ENCODE data around the gene MEI4. TPM values are rescaled to one million over a fixed set of nuclear protein-coding genes. Genes with fewer than 3 reads are reported as not detected.

The MEI4 gene
- polyA plus RNA-seq, 1 experiment = not detected

DNA sequence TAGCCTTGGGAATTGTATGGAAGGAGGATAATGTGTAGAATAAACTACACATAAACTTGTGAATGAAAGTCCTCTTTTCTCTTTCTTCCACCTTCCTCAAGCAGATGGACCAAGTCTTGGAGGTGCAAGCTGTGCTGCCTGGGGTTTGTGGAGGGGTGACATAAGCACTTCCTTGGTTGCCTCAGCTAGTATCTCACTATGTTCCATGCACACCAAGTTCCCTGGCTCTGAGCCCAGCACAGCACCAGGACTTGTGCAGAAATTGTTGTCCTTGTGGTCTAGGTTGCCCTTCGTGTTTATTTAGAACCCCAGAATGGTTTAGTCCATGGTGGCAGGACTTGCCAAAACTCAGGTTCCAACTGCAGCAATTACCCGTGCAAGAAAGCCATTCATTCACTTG is 110.3 kb downstream of the MEI4 start:
- H3K27me3 ChIP-seq (ENCODE audit: control insufficient read depth, insufficient read depth, low read length) = no peaks in the 10 kb centered on the region
- CTCF ChIA-PET = no interaction called here
- POLR2A ChIA-PET = no interaction called here
- H3K36me3 ChIP-seq (ENCODE audit: control insufficient read depth, insufficient read depth, low read length) = no peaks in the 10 kb centered on the region
- DNase-seq (ENCODE audit: low read depth) = no peak
- TF ChIP-seq, protein P1, sequence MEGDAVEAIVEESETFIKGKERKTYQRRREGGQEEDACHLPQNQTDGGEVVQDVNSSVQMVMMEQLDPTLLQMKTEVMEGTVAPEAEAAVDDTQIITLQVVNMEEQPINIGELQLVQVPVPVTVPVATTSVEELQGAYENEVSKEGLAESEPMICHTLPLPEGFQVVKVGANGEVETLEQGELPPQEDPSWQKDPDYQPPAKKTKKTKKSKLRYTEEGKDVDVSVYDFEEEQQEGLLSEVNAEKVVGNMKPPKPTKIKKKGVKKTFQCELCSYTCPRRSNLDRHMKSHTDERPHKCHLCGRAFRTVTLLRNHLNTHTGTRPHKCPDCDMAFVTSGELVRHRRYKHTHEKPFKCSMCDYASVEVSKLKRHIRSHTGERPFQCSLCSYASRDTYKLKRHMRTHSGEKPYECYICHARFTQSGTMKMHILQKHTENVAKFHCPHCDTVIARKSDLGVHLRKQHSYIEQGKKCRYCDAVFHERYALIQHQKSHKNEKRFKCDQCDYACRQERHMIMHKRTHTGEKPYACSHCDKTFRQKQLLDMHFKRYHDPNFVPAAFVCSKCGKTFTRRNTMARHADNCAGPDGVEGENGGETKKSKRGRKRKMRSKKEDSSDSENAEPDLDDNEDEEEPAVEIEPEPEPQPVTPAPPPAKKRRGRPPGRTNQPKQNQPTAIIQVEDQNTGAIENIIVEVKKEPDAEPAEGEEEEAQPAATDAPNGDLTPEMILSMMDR (IDR thresholded peaks at IDR 0.05; ENCODE audit: insufficient read depth, low read depth, low read length) = no peak
- H3K4me3 ChIP-seq (ENCODE audit: low read depth, low read length) = no peak overlapping the region

DNA sequence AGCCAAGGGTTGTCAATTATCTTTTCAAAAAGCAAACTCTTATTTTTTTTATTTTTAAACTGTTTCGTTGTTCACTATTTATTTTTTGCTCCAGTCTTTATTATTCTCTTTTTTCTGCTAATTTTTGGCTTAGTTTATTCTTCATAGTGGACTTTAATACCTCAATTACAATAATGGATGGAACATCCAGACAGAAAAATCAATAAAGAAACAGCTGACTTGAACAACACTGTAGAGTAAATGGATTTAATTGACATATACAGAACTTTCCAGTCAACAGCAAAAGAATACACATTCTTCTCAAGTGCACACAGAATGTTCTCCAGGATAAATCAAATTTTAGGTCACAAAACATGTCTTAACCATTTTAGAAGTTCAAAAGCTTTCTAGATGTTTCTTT is 111.5 kb downstream of the MEI4 start:
- ChIA-PET CTCF (no interaction called here), POLR2A (no interaction called here)
- H3K27me3 ChIP-seq (ENCODE audit: control insufficient read depth, insufficient read depth, low read length) = no peaks in the 10 kb centered on the region
- no peak for DNase-seq (ENCODE audit: low read depth)
- TF ChIP-seq, protein P1 (IDR thresholded peaks at IDR 0.05; ENCODE audit: insufficient read depth, low read depth, low read length) = no peak
- no peaks in the 10 kb centered on the region for H3K36me3 ChIP-seq (ENCODE audit: control insufficient read depth, insufficient read depth, low read length)
- no peak overlapping the region for H3K4me3 ChIP-seq (ENCODE audit: low read depth, low read length)

DNA sequence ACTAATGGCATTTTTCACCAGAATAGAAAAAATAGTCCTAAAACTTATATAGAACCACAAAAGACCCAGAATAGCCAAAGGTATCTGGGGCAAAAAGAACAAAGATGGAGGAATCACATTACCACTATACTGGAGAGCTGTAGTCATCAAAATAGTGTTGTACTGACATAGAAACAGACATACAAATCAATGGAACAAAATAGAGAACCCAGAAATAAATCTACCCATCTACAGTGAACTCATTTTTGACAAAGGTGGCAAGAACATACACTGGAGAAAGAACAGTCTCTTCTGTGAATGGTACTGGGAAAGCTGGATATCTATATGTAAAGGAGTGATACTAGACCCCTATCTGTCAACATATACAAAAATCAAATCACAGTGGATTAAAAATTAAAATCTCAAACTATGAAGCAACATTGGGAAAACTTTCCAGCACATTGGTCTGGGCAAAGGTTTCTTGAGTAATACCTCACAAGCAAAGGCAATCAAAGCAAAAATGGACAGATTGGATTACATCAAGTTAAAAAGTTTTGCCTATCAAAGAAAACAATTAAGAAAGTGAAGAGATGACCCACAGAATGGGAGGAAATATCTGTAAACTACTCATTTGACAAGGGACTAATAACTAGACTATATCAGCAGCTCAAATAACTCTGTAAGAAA is 120.5 kb downstream of the MEI4 start:
- CTCF ChIA-PET = no interaction called here
- POLR2A ChIA-PET = no interaction called here
- TF ChIP-seq, protein P1 (IDR thresholded peaks at IDR 0.05; ENCODE audit: insufficient read depth, low read depth, low read length) = no peak
- no peaks in the 10 kb centered on the region for H3K36me3 ChIP-seq (ENCODE audit: control insufficient read depth, insufficient read depth, low read length)
- no peak overlapping the region for H3K4me3 ChIP-seq (ENCODE audit: low read depth, low read length)
- H3K27me3 ChIP-seq (ENCODE audit: control insufficient read depth, insufficient read depth, low read length) = no peaks in the 10 kb centered on the region
- no peak for DNase-seq (ENCODE audit: low read depth)

DNA sequence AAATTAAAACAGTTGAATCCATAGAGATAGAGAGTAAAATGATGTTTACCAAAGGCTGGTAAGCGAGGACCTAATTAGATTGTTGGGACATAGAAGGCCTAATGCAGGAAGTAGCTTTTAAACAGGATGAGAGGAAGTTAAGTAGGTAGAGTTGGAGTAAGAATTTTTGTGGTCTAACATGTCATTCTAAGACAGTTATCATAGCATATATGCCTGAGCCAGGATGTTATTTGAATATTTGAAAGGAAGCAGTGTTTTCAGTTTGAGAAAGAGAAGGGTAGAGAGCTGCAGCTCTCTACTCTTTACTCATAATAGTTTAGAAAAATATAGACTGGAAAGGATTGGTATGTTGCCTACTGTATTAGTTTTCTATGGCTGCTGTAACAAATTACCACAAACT is 121.6 kb downstream of the MEI4 start:
- DNase-seq (ENCODE audit: low read depth) = no peak
- Histone ChIP-seq H3K27me3 (ENCODE audit: control insufficient read depth, insufficient read depth, low read length) (no peaks in the 10 kb centered on the region), H3K4me3 (ENCODE audit: low read depth, low read length) (no peak overlapping the region), H3K36me3 (ENCODE audit: control insufficient read depth, insufficient read depth, low read length) (no peaks in the 10 kb centered on the region)
- ChIA-PET POLR2A (no interaction called here), CTCF (no interaction called here)
- TF ChIP-seq, protein P1 (IDR thresholded peaks at IDR 0.05; ENCODE audit: insufficient read depth, low read depth, low read length) = no peak

DNA sequence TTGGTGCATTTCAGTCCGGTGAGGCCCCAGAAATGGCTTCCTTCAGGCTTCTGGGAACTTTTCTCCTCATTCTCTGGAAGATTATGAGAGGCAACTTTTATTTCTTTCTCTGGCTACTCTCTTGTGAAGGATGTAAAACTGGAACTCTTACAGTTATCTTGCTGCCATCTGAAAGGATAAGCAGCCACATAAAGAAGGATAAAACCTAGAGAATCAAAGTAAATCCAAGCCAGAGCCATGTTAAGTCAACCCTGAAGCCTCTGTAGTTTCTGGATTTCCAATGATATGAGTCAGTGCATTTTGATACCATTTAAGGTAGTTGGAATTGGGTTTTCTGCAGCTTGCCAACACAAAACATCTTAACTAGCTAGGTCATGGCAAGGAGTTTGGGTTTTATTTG is 123.6 kb downstream of the MEI4 start:
- H3K27me3 ChIP-seq (ENCODE audit: control insufficient read depth, insufficient read depth, low read length) = no peaks in the 10 kb centered on the region
- ChIA-PET CTCF (no interaction called here), POLR2A (no interaction called here)
- no peak for DNase-seq (ENCODE audit: low read depth)
- no peak overlapping the region for H3K4me3 ChIP-seq (ENCODE audit: low read depth, low read length)
- TF ChIP-seq, protein P1 (IDR thresholded peaks at IDR 0.05; ENCODE audit: insufficient read depth, low read depth, low read length) = no peak
- H3K36me3 ChIP-seq (ENCODE audit: control insufficient read depth, insufficient read depth, low read length) = no peaks in the 10 kb centered on the region
